Ishikawa (cell line): ENCODE measurements around the gene IL6.

Source experiments
- CEBPB ChIP-seq: IDR thresholded peaks from 2 replicates; pipeline ENCODE4 v1.6.1; 2012
- CREB1 ChIP-seq: IDR thresholded peaks from 2 replicates; pipeline ENCODE4 v1.6.1; 2012; ENCODE audit warnings: low read depth
- EGR1 ChIP-seq: IDR thresholded peaks from 2 replicates; pipeline ENCODE4 v1.6.1; 2012
- EP300 ChIP-seq: IDR thresholded peaks from 2 replicates; pipeline ENCODE4 v1.6.1; 2012; ENCODE audit warnings: borderline replicate concordance
- FOXM1 ChIP-seq: IDR thresholded peaks from 2 replicates; pipeline ENCODE4 v1.6.1; 2012; ENCODE audit warnings: low read depth, borderline replicate concordance
- NFIC ChIP-seq: IDR thresholded peaks from 2 replicates; pipeline ENCODE4 v1.6.1; 2012
- RAD21 ChIP-seq: IDR thresholded peaks from 2 replicates; pipeline ENCODE4 v1.6.1; 2012; ENCODE audit warnings: low read depth
- TCF12 ChIP-seq: IDR thresholded peaks from 2 replicates; pipeline ENCODE4 v1.6.1; 2012; ENCODE audit warnings: low read depth
- TEAD4 ChIP-seq: IDR thresholded peaks from 2 replicates; pipeline ENCODE4 v1.6.1; 2012
- YY1 ChIP-seq: IDR thresholded peaks from 2 replicates; pipeline ENCODE4 v1.6.1; 2012; ENCODE audit warnings: low read depth
- ZBTB7A ChIP-seq: IDR thresholded peaks from 2 replicates; pipeline ENCODE4 v1.6.1; 2012; ENCODE audit warnings: low read depth
- TF ChIP-seq, protein P1 (sequence below): IDR thresholded peaks from 2 replicates; pipeline ENCODE4 v1.6.1; 2012; ENCODE audit warnings: low read depth, mild to moderate bottlenecking
- TF ChIP-seq, protein P2 (sequence below): IDR thresholded peaks from 2 replicates; pipeline ENCODE4 v1.6.1; 2012
- TF ChIP-seq, protein P3 (sequence below): IDR thresholded peaks from 2 replicates; pipeline ENCODE4 v1.6.1; 2012

Gene IL6

DNA sequence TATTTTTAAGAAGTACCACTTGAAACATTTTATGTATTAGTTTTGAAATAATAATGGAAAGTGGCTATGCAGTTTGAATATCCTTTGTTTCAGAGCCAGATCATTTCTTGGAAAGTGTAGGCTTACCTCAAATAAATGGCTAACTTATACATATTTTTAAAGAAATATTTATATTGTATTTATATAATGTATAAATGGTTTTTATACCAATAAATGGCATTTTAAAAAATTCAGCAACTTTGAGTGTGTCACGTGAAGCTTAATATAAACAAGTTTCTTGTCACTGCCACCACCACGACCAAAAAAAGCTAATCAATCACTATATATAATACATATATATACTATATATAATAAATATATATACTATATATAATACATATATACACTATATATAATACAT, 4.8 kb downstream of the IL6 start:
- TF ChIP-seq, protein P1, sequence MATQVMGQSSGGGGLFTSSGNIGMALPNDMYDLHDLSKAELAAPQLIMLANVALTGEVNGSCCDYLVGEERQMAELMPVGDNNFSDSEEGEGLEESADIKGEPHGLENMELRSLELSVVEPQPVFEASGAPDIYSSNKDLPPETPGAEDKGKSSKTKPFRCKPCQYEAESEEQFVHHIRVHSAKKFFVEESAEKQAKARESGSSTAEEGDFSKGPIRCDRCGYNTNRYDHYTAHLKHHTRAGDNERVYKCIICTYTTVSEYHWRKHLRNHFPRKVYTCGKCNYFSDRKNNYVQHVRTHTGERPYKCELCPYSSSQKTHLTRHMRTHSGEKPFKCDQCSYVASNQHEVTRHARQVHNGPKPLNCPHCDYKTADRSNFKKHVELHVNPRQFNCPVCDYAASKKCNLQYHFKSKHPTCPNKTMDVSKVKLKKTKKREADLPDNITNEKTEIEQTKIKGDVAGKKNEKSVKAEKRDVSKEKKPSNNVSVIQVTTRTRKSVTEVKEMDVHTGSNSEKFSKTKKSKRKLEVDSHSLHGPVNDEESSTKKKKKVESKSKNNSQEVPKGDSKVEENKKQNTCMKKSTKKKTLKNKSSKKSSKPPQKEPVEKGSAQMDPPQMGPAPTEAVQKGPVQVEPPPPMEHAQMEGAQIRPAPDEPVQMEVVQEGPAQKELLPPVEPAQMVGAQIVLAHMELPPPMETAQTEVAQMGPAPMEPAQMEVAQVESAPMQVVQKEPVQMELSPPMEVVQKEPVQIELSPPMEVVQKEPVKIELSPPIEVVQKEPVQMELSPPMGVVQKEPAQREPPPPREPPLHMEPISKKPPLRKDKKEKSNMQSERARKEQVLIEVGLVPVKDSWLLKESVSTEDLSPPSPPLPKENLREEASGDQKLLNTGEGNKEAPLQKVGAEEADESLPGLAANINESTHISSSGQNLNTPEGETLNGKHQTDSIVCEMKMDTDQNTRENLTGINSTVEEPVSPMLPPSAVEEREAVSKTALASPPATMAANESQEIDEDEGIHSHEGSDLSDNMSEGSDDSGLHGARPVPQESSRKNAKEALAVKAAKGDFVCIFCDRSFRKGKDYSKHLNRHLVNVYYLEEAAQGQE, result no peak
- no peak for TF ChIP-seq ZBTB7A
- no peak for TF ChIP-seq CREB1
- no peak for TF ChIP-seq NFIC
- TF ChIP-seq CEBPB, result no peak
- TF ChIP-seq, protein P2, sequence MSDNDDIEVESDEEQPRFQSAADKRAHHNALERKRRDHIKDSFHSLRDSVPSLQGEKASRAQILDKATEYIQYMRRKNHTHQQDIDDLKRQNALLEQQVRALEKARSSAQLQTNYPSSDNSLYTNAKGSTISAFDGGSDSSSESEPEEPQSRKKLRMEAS, result no peak
- TF ChIP-seq TCF12, result no peak
- TF ChIP-seq, protein P3, sequence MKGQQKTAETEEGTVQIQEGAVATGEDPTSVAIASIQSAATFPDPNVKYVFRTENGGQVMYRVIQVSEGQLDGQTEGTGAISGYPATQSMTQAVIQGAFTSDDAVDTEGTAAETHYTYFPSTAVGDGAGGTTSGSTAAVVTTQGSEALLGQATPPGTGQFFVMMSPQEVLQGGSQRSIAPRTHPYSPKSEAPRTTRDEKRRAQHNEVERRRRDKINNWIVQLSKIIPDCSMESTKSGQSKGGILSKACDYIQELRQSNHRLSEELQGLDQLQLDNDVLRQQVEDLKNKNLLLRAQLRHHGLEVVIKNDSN, result no peak
- no peak for TF ChIP-seq RAD21
- no peak for TF ChIP-seq YY1

DNA sequence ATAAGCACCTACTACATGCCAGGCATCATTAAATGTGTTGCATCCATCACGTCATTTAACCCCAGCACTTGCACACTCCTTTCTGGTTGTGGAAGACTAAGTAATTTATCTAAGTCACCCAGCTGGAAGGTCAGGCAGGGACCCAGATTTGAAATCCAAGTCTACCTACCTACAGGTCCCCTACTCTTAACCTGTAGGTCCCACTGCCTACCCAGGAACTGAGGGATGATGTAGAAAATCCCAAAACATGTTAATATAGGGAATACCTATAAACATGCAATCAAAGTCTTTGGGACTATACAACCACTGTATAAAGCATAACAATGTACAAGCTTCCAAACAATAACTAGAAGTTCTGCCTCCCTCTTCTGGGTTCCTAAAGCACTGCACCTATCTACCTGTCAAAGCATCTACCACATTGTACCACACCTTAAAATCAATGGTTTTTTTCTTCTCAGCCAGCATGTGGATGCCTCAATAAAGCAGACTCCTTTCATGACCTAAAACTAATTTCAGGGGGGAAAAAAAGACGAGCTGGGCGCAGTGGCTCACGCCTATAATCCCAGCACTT, 5.6 kb downstream of the IL6 start:
- no peak for TF ChIP-seq CEBPB
- peak; percentile 80 for TF ChIP-seq RAD21

DNA sequence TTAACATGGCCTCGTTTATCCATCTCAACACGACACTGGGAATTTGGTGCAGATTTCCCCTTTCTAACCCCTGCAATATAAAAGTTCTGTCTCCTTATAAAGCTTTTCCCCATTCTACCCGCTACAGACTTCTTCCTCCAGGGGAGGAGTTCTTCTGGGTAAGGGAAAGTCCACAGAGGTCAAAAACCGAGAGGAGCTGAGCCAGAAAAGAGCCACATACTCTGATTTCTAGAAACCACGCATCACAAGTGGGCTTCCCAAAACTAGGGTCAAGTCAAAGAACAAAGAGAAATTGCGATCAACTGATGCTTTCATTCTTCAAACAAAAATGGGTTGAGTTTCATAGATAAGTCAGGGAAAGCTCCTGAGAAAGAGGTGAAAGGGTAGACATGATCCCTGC, 6.8 kb downstream of the IL6 start:
- TF ChIP-seq EP300 (no peak), CREB1 (no peak), NFIC (no peak)

DNA sequence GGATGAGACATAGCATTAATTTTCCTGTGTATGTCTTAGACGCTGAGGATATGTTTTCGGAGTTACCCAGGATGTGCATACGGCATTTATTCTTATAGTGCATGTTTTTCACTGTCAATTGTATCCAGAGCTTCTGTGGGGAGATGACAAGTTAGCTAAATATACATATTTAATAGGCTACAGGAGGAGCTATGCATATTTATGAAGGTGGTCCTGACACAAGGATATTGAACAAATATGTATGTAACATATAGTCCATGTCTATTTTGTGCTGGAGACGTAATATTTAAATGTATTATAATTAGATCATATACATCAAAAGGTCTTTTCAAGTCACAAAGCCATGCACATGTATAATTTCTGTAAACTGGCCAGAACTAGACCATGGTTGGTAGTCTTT, 16.0 kb downstream of the IL6 start:
- TF ChIP-seq ZBTB7A (no peak), TEAD4 (no peak), CREB1 (no peak), YY1 (no peak), FOXM1 (no peak), CEBPB (no peak), EGR1 (no peak)
- TF ChIP-seq, protein P1, result no peak
- TF ChIP-seq, protein P2, result no peak
- TF ChIP-seq, protein P3, result no peak

DNA sequence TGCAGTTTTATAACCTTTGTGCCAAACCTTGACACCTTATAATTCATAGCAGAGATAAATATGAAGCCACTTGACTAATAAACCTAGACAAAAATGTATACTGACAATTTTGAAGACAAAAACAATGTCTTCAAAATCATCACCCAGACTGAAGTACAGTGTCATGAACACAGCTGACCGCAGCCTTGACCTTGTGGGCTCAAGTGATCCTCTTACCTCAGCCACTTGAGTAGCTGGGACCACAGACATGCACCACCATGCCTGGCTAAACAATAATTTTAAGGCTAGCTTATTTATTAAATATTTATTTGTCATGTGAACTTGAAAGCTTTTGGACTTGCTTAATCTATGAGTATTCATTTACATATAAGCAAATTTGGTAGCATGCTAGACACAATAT, 24.3 kb downstream of the IL6 start:
- TF ChIP-seq NFIC (no peak), FOXM1 (no peak), ZBTB7A (no peak), TCF12 (no peak), CREB1 (no peak), TEAD4 (no peak), EP300 (no peak), EGR1 (no peak)
- TF ChIP-seq, protein P1, result no peak
- TF ChIP-seq, protein P3, result no peak
- TF ChIP-seq, protein P2, result no peak
